IPS-20b (cell line): ENCODE measurements around the gene TNFSF13B.

Source experiments
- H3K27ac ChIP-seq: one replicate; pipeline ENCODE4 v1.5.1; 2013; ENCODE audit warnings: low read length
- H3K27me3 ChIP-seq: 2 replicates; pipeline ENCODE4 v1.6.1; 2013; ENCODE audit warnings: mild to moderate bottlenecking, low read length, inconsistent platforms; ENCODE audit not compliant: insufficient read depth
- H3K36me3 ChIP-seq: 2 replicates; pipeline ENCODE4 v1.6.1; 2013; ENCODE audit warnings: low read depth, mild to moderate bottlenecking, inconsistent platforms, low read length, moderate library complexity; ENCODE audit not compliant: insufficient read depth
- H3K4me1 ChIP-seq: 2 replicates; pipeline ENCODE4 v1.6.1; 2013; ENCODE audit warnings: mild to moderate bottlenecking, control low read depth, inconsistent platforms, low read length, moderate library complexity; ENCODE audit not compliant: insufficient read depth
- H3K4me3 ChIP-seq: 2 replicates; pipeline ENCODE4 v1.5.1; 2013; ENCODE audit warnings: mild to moderate bottlenecking, low read length, inconsistent platforms
- H3K9ac ChIP-seq: 2 replicates; pipeline ENCODE4 v1.6.1; 2013; ENCODE audit warnings: low read depth, mild to moderate bottlenecking, inconsistent platforms, low read length, moderate library complexity
- H3K9me3 ChIP-seq: 2 replicates; pipeline ENCODE4 v1.6.1; 2013; ENCODE audit warnings: mild to moderate bottlenecking, low read depth, low read length, inconsistent platforms; ENCODE audit not compliant: insufficient read depth

Gene TNFSF13B

GRCh38 chr13:108357228-108357627, 87.7 kb downstream of the TNFSF13B start:
- no peaks in the 10 kb centered on the region for H3K27me3 ChIP-seq
- H3K27ac ChIP-seq, result no peak overlapping the region
- H3K36me3 ChIP-seq, result no peaks in the 10 kb centered on the region
- no peak overlapping the region for H3K4me3 ChIP-seq
- no peaks in the 10 kb centered on the region for H3K4me1 ChIP-seq
- H3K9ac ChIP-seq, result no peak overlapping the region
- no peaks in the 10 kb centered on the region for H3K9me3 ChIP-seq
